ENCODE results near the gene FNDC4. TPM values are rescaled to one million over a fixed set of nuclear protein-coding genes. Genes with fewer than 3 reads are reported as not detected.

FNDC4 gene
- total RNA-seq, 2 experiments from 2014 or later, result not detected

DNA sequence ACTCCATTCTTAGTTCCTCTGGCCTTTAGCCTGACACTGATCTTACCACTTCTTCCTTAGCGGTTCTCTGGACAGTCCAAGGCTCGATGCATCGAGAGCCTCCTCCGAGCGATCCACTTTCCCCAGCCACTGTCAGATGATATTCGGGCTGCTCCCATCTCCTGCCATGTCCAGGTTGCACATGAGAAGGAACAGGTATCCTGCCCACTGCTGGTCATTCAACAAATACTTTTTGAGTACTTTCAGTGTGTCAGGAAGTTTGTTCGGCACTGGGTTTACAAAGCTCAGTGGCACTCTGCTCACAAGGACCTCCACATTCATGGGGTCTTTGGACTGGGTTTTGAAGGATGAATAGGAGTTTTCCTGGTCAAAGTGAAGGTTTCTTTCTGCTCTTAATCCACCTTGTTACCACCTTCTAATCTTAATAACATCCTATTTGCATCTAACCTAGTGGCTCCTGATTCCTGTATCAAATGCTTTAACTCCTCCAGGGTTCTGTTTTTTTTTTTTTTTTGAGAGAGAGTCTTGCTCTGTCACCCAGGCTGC is 27.5 kb upstream of the FNDC4 start:
- H2AFZ ChIP-seq (ENCODE audit: low read length), result no peak overlapping the region
- POLR2A ChIA-PET, result no interaction called here
- no peak overlapping the region for H3K27ac ChIP-seq (ENCODE audit: low read depth, low read length, poor library complexity, severe bottlenecking)
- intact Hi-C loops (cut with micrococcal nuclease; ENCODE audit: unreplicated experiment), result no loop called here
- H4K20me1 ChIP-seq (ENCODE audit: insufficient read depth, low read length), result no peaks in the 10 kb centered on the region
- no peaks in the 10 kb centered on the region for H3K36me3 ChIP-seq (ENCODE audit: insufficient read depth, low read length)
- no peaks in the 10 kb centered on the region for H3K9me3 ChIP-seq (ENCODE audit: low read length)
- DNase-seq (ENCODE audit: low spot score), result no peak
- CTCF ChIA-PET (ENCODE audit: unreplicated experiment), result no interaction called here
- H3K79me2 ChIP-seq (ENCODE audit: insufficient read depth, low read depth, low read length), result no peaks in the 10 kb centered on the region
- no peaks in the 10 kb centered on the region for H3K9me2 ChIP-seq (ENCODE audit: insufficient read depth, low read length)
- no peak overlapping the region for H3K4me2 ChIP-seq (ENCODE audit: low read length)
- BruUV-seq (replicated peaks), result no TSS peak
- no peak for TF ChIP-seq CTCF (conservative IDR thresholded peaks at IDR 0.05; ENCODE audit: low read length)
- no peak for TF ChIP-seq EZH2phosphoT487 (IDR thresholded peaks at IDR 0.05; ENCODE audit: borderline replicate concordance, low read depth, low read length)
- no peak overlapping the region for H3K4me3 ChIP-seq (ENCODE audit: low read depth, low read length, poor library complexity, severe bottlenecking)
- H3K4me1 ChIP-seq (ENCODE audit: insufficient read depth, low read length, poor library complexity, severe bottlenecking), result no peaks in the 10 kb centered on the region

DNA sequence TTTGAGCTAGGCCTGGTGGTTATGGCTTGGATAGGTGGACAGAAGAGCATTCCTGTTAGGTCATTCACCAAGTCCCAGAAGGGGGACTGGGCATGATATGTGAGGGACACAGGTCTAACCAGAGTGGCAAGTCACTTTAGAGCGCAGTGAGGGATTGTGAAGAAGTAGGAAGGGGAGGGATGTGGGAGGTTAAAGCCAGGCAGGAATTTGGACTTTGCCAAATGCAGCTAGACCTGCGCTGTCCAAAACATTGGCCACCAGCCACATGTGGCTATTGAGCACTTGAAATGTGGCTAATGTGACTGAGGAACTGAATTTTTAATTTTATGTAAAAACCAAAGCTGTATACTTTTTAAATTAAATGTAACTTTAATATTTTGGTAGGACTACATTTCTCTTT is 25.3 kb upstream of the FNDC4 start:
- CTCF ChIA-PET (ENCODE audit: unreplicated experiment), result no interaction called here
- Histone ChIP-seq H2AFZ (ENCODE audit: low read length) (no peak overlapping the region), H3K79me2 (ENCODE audit: insufficient read depth, low read depth, low read length) (no peaks in the 10 kb centered on the region), H3K4me1 (ENCODE audit: insufficient read depth, low read length, poor library complexity, severe bottlenecking) (no peaks in the 10 kb centered on the region), H3K9me2 (ENCODE audit: insufficient read depth, low read length) (no peaks in the 10 kb centered on the region), H3K27ac (ENCODE audit: low read depth, low read length, poor library complexity, severe bottlenecking) (no peak overlapping the region), H3K4me3 (ENCODE audit: low read depth, low read length, poor library complexity, severe bottlenecking) (no peak overlapping the region), H4K20me1 (ENCODE audit: insufficient read depth, low read length) (no peaks in the 10 kb centered on the region), H3K36me3 (ENCODE audit: insufficient read depth, low read length) (no peaks in the 10 kb centered on the region), H3K4me2 (ENCODE audit: low read length) (no peak overlapping the region), H3K9me3 (ENCODE audit: low read length) (no peaks in the 10 kb centered on the region)
- no peak for DNase-seq (ENCODE audit: low spot score)
- TF ChIP-seq CTCF (conservative IDR thresholded peaks at IDR 0.05; ENCODE audit: low read length) (no peak), EZH2phosphoT487 (IDR thresholded peaks at IDR 0.05; ENCODE audit: borderline replicate concordance, low read depth, low read length) (no peak)
- BruUV-seq (replicated peaks), result no TSS peak
- intact Hi-C loops (cut with micrococcal nuclease; ENCODE audit: unreplicated experiment), result no loop called here
- POLR2A ChIA-PET, result interaction anchor here (0.6 kb wide), 1 partner anchor 38 kb away, joined by 3 read pairs; no protein-coding TSS in a partner anchor

DNA sequence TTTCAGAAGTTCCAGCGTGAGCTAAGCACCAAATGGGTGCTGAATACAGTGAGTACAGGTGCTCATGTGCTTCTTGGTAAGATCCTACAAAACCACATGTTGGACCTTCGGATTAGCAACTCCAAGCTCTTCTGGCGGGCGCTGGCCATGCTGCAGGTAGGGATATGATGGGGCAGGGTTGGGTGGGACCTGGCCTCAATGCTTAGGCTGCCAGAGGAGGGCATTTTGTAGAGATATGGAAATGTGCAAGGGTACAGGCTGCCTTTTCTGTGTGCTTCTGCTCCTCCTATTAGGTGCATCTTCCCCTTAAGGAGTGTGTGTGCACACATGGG is 23.7 kb upstream of the FNDC4 start:
- intact Hi-C loops (cut with micrococcal nuclease; ENCODE audit: unreplicated experiment), result no loop called here
- no peaks in the 10 kb centered on the region for H3K36me3 ChIP-seq (ENCODE audit: insufficient read depth, low read length)
- H3K4me3 ChIP-seq (ENCODE audit: low read depth, low read length, poor library complexity, severe bottlenecking), result no peak overlapping the region
- no peak overlapping the region for H3K27ac ChIP-seq (ENCODE audit: low read depth, low read length, poor library complexity, severe bottlenecking)
- no peak for DNase-seq (ENCODE audit: low spot score)
- no peaks in the 10 kb centered on the region for H3K9me2 ChIP-seq (ENCODE audit: insufficient read depth, low read length)
- no peak overlapping the region for H2AFZ ChIP-seq (ENCODE audit: low read length)
- ChIA-PET POLR2A (interaction anchor here (0.6 to 0.9 kb wide), 2 partner anchors 12 to 1872 kb away, joined by 3 read pairs; no protein-coding TSS in a partner anchor), CTCF (ENCODE audit: unreplicated experiment) (no interaction called here)
- TF ChIP-seq CTCF (conservative IDR thresholded peaks at IDR 0.05; ENCODE audit: low read length), result no peak
- TF ChIP-seq EZH2phosphoT487 (IDR thresholded peaks at IDR 0.05; ENCODE audit: borderline replicate concordance, low read depth, low read length), result no peak
- H3K4me2 ChIP-seq (ENCODE audit: low read length), result no peak overlapping the region
- BruUV-seq (replicated peaks), result no TSS peak
- H3K9me3 ChIP-seq (ENCODE audit: low read length), result no peaks in the 10 kb centered on the region
- H3K4me1 ChIP-seq (ENCODE audit: insufficient read depth, low read length, poor library complexity, severe bottlenecking), result no peaks in the 10 kb centered on the region
- H4K20me1 ChIP-seq (ENCODE audit: insufficient read depth, low read length), result no peaks in the 10 kb centered on the region
- H3K79me2 ChIP-seq (ENCODE audit: insufficient read depth, low read depth, low read length), result no peaks in the 10 kb centered on the region

Measured in OCI-LY7 (cell line).